ENCODE results near the gene RGS16. TPM values are rescaled to one million over a fixed set of nuclear protein-coding genes. Genes with fewer than 3 reads are reported as not detected.
A peak's percentile ranks its signal among the peaks of the same experiment; 100 is the strongest.

Gene RGS16
- total RNA-seq, 1 experiment from 2014 or later: not detected

DNA sequence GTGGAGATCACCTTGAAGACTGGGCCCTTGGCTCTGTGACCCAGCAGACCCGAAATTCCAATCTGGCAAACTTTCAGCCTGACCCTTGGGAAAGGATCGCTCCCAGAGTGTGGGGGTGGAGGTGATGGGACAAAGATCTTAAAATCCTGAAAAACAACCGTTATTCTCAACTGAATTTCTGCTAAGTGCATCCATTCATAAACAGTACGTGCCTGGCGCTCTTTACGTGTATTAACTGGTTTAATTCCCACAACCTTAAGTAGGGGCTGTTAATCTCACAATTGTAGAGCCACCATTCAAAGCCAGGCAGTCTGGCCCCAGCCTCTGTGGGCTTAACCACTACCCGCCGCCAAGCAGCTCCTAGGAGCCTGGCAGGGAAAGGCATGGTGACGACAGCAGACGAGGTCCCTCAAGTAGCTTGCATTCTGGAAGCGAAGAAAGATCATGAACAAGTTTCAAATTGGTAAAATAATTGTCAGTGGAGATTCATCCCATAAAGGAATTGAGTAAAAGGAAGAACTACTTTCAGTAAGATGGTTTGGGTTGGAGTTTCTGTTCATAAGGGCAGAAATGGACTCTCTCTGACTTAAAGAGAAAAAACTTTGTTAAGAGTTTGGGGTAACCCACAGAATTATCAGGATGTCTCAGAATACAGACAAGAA lies 11.4 kb upstream of the RGS16 start:
- Histone ChIP-seq H3K36me3 (ENCODE audit: low read depth) (no peaks in the 10 kb centered on the region), H3K4me3 (peak overlapping the region; percentile 59; the same call in 1 of the 2 replicates), H3K4me2 (peak overlapping the region; percentile 77), H3K4me1 (replicated peaks; ENCODE audit: insufficient read depth) (peaks cover 46% of the 10 kb centered on the region), H3K27ac (no peak overlapping the region; the same call in 1 of the 2 replicates), H4K20me1 (ENCODE audit: insufficient read depth) (no peaks in the 10 kb centered on the region), H3K79me2 (ENCODE audit: low read depth) (no peaks in the 10 kb centered on the region), H3K27me3 (ENCODE audit: insufficient read depth, low read depth) (no peaks in the 10 kb centered on the region), H3K9me2 (ENCODE audit: insufficient read depth) (no peaks in the 10 kb centered on the region), H3K9me3 (ENCODE audit: insufficient read depth, low read depth) (no peaks in the 10 kb centered on the region), H2AFZ (peak overlapping the region; percentile 70; the same call in 1 of the 2 replicates), H3F3A (ENCODE audit: insufficient read depth, low read depth) (peaks cover 5% of the 10 kb centered on the region; the same call in 1 of the 2 replicates)
- TF ChIP-seq, protein P1, sequence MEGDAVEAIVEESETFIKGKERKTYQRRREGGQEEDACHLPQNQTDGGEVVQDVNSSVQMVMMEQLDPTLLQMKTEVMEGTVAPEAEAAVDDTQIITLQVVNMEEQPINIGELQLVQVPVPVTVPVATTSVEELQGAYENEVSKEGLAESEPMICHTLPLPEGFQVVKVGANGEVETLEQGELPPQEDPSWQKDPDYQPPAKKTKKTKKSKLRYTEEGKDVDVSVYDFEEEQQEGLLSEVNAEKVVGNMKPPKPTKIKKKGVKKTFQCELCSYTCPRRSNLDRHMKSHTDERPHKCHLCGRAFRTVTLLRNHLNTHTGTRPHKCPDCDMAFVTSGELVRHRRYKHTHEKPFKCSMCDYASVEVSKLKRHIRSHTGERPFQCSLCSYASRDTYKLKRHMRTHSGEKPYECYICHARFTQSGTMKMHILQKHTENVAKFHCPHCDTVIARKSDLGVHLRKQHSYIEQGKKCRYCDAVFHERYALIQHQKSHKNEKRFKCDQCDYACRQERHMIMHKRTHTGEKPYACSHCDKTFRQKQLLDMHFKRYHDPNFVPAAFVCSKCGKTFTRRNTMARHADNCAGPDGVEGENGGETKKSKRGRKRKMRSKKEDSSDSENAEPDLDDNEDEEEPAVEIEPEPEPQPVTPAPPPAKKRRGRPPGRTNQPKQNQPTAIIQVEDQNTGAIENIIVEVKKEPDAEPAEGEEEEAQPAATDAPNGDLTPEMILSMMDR (conservative IDR thresholded peaks at IDR 0.05): no peak
- no peak for TF ChIP-seq EZH2 (IDR thresholded peaks at IDR 0.05; ENCODE audit: low read depth)
- no TSS peak for BruUV-seq (replicated peaks)
- no peak for DNase-seq
- ChIA-PET POLR2A (ENCODE audit: unreplicated experiment) (no interaction called here), CTCF (no interaction called here)
- intact Hi-C loops (cut with micrococcal nuclease; ENCODE audit: unreplicated experiment): no loop called here

- H3K4me3 ChIP-seq: peak overlapping the region; percentile 59
- DNase-seq: peak; percentile 50 to 54
These were observed 10.7 kb upstream of the RGS16 start for GRCh38 chr1:182614796-182615454.

GRCh38 chr1:182611787-182612186 lies 7.6 kb upstream of the RGS16 start:
- H3K27ac ChIP-seq: no peak overlapping the region
- no peaks in the 10 kb centered on the region for H3K9me3 ChIP-seq (ENCODE audit: insufficient read depth, low read depth)
- ChIA-PET POLR2A (ENCODE audit: unreplicated experiment) (no interaction called here), CTCF (no interaction called here)
- no peaks in the 10 kb centered on the region for H3K79me2 ChIP-seq (ENCODE audit: low read depth)
- H3K4me1 ChIP-seq (replicated peaks; ENCODE audit: insufficient read depth): peaks cover 24% of the 10 kb centered on the region
- H3K9me2 ChIP-seq (ENCODE audit: insufficient read depth): no peaks in the 10 kb centered on the region
- BruUV-seq (replicated peaks): no TSS peak
- H3K36me3 ChIP-seq (ENCODE audit: low read depth): no peaks in the 10 kb centered on the region
- no peak overlapping the region for H3K4me3 ChIP-seq
- DNase-seq: no peak
- peaks cover 5% of the 10 kb centered on the region; the same call in 1 of the 2 replicates for H3F3A ChIP-seq (ENCODE audit: insufficient read depth, low read depth)
- no peaks in the 10 kb centered on the region for H3K27me3 ChIP-seq (ENCODE audit: insufficient read depth, low read depth)
- intact Hi-C loops (cut with micrococcal nuclease; ENCODE audit: unreplicated experiment): no loop called here
- no peak overlapping the region for H2AFZ ChIP-seq
- TF ChIP-seq, protein P1 (conservative IDR thresholded peaks at IDR 0.05): no peak
- no peak for TF ChIP-seq EZH2 (IDR thresholded peaks at IDR 0.05; ENCODE audit: low read depth)
- H4K20me1 ChIP-seq (ENCODE audit: insufficient read depth): no peaks in the 10 kb centered on the region
- H3K4me2 ChIP-seq: no peak overlapping the region

More at GRCh38 chr1:182614796-182615454, 10.7 kb upstream of the RGS16 start:
- H3K27me3 ChIP-seq (ENCODE audit: insufficient read depth, low read depth): no peaks in the 10 kb centered on the region
- H3K4me2 ChIP-seq: peak overlapping the region; percentile 77
- CTCF ChIA-PET: interaction anchor here (0.6 kb wide), 1 partner anchor 1302 kb away, joined by 3 read pairs; no protein-coding TSS in a partner anchor
- H3K36me3 ChIP-seq (ENCODE audit: low read depth): no peaks in the 10 kb centered on the region
- TF ChIP-seq EZH2 (IDR thresholded peaks at IDR 0.05; ENCODE audit: low read depth): no peak
- TF ChIP-seq, protein P1 (conservative IDR thresholded peaks at IDR 0.05): no peak
- BruUV-seq (replicated peaks): no TSS peak
- peak overlapping the region; percentile 70 for H2AFZ ChIP-seq
- POLR2A ChIA-PET (ENCODE audit: unreplicated experiment): no interaction called here
- H3K4me1 ChIP-seq (replicated peaks; ENCODE audit: insufficient read depth): peaks cover 46% of the 10 kb centered on the region
- no peaks in the 10 kb centered on the region for H3K9me2 ChIP-seq (ENCODE audit: insufficient read depth)
- peaks cover 5% of the 10 kb centered on the region; the same call in 1 of the 2 replicates for H3F3A ChIP-seq (ENCODE audit: insufficient read depth, low read depth)
- no peak overlapping the region for H3K27ac ChIP-seq
- no peaks in the 10 kb centered on the region for H3K79me2 ChIP-seq (ENCODE audit: low read depth)
- H4K20me1 ChIP-seq (ENCODE audit: insufficient read depth): no peaks in the 10 kb centered on the region
- H3K9me3 ChIP-seq (ENCODE audit: insufficient read depth, low read depth): no peaks in the 10 kb centered on the region
- intact Hi-C loops (cut with micrococcal nuclease; ENCODE audit: unreplicated experiment): no loop called here
